Stimulated activated CD8-positive, alpha-beta memory T cell treated with anti-CD3 and anti-CD28 coated beads, Interleukin-4, amount 100 ng/mL, for 1 hour (primary cell): ENCODE measurements around the gene LRRIQ1.
"Not testable (repeated sequence)": the region's sequence is repeated elsewhere in the genome, so short reads cannot be mapped to it uniquely, and the experiment has no call there.

Experiments
- DNase-seq, 2 donors: peaks; one replicate each; pipeline ENCODE4 v3.0.0-alpha.2; 2020; ENCODE audit warnings: low read depth in 2 of 2, low spot score in 1 of 2

The LRRIQ1 gene, protein sequence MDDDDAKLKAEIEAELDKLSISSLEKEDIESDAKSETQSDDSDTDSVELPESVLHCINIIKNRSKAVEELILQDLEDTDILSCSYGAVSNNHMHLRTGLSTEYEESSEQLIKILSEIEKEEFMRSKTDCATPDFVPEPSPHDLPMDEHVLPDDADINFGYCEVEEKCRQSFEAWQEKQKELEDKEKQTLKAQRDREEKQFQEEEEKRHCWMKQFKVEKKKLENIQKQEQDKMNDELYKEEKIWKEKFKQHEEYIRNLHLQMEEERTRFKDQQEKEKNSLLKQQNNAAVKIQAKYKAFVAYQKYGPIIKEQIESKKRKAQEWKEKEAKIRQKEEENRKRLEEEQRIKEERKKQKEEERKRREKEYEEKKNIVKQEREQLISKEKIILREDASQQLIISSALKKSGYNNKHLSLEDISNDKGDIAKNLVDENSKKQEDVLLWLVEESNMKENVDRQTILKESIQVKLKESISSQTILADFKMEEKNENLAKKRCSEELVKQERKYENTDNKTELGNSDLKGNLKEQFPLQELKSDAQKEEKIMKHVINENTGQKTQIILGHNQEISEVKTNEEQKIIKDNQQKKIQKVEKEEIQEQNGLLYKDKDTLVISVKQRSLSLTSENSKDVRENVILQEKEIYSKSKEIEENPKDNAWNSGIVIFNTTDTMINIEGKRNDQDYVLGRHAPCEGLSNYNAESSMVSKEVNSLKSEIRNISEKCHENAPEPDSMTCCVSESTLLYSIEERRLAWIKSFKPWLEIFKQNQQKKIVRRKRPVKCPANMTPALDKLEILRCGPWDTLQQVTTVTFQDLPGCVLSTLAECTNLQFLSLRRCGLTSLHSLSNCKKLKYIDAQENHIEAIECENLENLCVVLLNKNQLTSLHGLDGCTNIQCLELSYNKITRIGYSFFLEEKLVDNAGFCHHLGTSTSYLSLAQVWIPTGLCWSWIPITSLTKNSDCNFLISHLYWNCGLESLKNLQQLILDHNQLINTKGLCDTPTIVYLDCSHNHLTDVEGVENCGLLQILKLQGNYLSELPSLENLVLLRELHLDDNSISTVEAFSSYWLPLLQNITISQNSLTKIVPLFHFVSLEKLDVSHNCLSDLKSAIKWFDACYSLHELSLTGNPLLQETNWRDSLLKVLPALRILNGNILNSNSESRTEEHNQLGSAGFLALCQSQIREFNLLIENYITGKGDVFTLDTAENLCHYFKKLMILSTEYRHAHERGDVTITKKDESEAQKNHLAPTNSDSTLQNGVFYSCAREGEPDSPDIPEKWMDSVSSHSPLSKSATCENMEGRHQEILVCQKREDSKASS (N-terminal part only)

GRCh38 chr12:85036234-85036707 lies at the start of gene LRRIQ1, which contains the start of gene TSPAN19:
TSS of gene LRRIQ1 (plus strand) at chr12:85036351. CDS start at chr12:85038177, 1,826 bp downstream.
TSS of gene TSPAN19 (minus strand) at chr12:85036277. CDS start at chr12:85029946, 6,331 bp downstream.
- DNase-seq, result no peak

DNA sequence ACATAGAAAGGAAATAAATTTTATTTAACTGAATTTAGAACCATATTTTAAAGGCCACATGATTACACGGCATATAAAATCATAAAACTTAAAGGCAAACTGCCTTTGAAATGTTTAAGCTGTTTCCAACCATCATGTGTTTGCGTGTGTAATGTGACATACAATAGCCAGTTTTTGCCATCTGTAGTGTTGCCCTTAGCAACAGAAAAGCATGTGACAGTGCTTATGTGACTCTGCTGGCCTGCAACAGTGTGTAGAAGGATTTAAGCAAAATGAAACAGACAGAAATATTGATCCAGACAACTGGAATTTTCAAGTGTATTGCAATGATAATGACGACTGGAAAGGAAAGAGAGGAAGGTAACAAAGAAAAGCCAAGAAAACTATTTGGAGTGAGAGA lies 49.6 kb upstream of the LRRIQ1 start:
- DNase-seq, result no peak

DNA sequence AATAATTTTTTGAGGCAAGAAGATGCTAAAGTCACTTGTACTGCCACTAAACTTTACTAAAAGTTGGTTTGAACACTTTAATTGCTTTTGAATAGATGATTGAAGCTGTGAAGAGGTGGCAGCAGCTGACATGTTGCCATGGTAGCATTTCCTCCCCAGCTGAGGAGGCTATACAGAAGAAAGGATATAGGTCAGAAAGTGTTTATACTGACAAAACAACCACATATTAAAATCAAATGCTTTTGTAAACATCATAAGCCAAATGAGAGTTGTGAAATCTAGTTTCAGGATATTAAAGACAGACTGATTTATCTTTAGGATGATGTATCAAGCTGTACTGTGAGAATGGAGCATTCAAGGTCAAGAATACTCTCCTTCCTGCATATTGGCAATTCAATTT lies 41.7 kb upstream of the LRRIQ1 start:
- no peak for DNase-seq

GRCh38 chr12:84995641-84996040 lies 40.5 kb upstream of the LRRIQ1 start:
- no peak for DNase-seq

GRCh38 chr12:84996759-84997158 lies 39.4 kb upstream of the LRRIQ1 start:
- DNase-seq, result no peak

- no peak for DNase-seq
Measured at GRCh38 chr12:84998341-84998740, 37.8 kb upstream of the LRRIQ1 start.

DNA sequence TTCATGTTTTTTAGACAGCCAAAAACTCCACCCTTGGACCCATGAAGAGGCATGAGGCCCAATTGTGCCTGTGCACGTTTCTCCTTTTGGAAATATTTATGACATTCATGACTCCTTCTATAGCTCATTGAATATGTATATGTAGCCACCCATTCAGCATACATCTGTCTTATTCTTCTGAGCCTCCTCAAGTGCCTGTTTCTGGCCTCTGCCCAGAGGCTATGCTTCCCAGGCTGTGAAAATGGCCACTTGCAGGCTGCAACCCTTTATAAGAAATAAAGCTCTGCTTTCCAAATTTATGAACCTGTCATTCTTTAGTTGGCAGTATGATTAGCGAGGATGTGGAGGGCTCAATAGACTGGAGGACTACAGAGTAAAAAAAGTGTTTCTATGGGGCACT lies 35.4 kb upstream of the LRRIQ1 start:
- DNase-seq, result no peak

DNA sequence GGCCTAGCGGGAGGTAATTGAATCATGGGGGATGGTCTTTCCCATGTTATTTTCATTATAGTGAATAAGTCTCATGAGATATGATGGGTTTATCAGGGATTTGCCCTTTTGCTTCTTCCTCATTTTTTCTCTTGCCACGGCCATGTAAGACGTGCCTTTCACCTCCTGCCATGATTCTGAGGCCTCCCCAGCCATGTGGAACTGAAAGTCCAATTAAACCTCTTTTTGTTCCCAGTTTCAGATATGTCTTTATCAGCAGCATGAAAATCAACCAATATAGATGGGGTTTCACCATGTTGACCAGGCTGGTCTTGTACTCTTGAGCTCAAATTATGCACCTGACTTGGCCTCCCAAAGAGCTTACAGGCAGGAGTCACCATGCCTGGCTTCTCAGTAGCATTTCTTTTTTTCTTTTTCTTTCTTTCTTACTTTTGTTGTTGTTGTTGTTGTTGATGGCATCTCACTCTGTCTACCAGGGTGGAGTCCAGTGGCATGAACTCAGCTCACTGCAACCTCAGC lies 33.3 kb upstream of the LRRIQ1 start:
- DNase-seq, result no peak

DNA sequence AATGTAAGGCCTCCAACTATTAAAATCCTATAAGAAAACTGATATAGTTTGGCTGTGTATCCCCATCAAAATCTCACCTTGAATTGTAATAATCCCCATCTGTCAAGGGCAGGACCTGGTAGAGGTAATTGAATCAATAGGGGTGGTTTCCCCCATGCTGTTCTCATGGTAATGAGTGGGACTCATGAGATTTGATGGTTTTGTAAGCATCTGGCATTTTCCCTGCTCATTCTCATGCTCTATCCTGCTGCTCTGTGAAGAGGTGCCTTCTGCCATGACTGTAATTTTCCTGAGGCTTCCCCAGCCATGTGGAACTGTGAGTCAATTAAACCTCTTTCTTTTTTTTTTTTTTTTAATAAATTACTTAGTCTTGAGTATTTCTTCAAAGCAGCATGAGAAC lies 31.9 kb upstream of the LRRIQ1 start:
- DNase-seq, result no peak

DNA sequence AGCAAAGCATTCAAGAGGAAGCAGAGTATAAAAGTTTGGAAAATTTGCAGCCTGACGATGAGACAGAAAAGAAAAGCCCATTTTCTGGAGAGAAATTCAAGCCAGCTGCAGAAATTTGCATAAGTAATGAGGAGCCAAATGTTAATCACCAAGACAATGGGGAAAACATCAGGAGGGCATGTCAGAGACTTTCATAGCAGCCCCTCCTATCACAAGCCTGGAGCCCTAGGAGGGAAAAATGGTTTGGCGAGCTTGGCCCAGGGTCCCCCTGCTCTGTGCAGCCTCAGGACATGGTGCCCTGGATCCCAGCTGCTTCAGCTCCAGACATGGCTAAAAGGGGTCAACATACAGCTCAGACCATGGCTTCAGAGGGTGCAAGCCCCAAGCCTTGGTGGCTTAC lies 31.1 kb upstream of the LRRIQ1 start:
- DNase-seq, result not testable (repeated sequence)

GRCh38 chr12:85005615-85006014 lies 30.5 kb upstream of the LRRIQ1 start:
- DNase-seq, result no peak

GRCh38 chr12:85006206-85006605 lies 29.9 kb upstream of the LRRIQ1 start:
- DNase-seq, result no peak

- no peak for DNase-seq
Measured at GRCh38 chr12:85007836-85008235, 28.3 kb upstream of the LRRIQ1 start.

DNA sequence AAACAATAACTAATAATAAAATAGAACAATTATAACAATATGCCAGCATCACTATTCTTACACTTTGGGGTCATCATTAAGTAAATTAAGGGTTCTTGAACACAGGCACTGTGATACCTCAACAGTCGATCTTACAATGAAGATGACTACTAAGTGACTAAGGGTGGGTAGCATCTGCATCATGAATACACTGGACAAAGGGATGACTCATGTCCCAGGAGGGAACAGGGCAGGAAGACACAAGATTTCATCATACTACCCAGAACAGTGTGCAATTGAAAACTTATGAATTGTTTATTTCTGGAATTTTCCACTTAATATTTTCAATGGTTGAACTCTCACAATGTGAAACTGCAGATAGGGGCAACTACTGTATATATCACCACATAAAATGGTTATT lies 19.7 kb upstream of the LRRIQ1 start:
- no peak for DNase-seq

GRCh38 chr12:85017133-85017532 lies 19.0 kb upstream of the LRRIQ1 start:
- DNase-seq, result no peak

- no peak for DNase-seq
Measured at GRCh38 chr12:85017618-85018017, 18.5 kb upstream of the LRRIQ1 start.

DNA sequence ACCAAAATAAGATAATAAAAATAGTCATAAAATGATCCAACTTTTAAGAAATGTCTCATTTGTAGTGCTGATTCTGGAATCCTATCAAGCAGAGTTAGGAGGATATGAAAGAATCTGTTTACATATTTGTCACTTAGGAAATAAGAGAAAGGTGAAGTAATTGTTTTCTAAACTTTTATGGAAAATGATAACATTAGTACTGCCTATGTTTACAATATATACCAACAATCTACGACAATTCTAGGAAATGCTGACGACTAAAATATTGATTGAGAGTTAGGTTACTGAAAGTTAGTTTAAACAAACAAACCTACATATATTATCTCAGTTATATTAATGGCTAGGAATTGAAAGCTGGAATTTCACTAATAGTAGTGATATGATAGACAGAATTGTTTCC lies 18.1 kb upstream of the LRRIQ1 start:
- DNase-seq, result no peak

DNA sequence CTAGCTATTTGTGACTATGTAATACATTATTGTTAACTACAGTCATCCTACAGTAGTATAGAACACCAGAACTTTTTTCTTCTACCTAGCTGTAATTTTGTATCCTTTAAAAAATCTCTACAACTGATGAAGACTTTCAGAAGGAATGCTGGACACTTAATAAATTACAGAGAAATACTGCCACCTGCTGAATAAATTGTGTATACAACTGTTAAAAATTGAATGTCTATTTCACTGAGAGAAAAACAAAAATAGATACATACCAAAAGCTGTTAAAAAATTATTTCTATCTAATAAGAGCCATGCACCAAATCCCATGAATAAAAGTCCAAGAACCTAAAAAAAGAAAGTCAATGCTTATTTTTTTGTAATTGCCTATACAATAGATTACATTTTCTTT lies 6.7 kb upstream of the LRRIQ1 start:
- no peak for DNase-seq

DNA sequence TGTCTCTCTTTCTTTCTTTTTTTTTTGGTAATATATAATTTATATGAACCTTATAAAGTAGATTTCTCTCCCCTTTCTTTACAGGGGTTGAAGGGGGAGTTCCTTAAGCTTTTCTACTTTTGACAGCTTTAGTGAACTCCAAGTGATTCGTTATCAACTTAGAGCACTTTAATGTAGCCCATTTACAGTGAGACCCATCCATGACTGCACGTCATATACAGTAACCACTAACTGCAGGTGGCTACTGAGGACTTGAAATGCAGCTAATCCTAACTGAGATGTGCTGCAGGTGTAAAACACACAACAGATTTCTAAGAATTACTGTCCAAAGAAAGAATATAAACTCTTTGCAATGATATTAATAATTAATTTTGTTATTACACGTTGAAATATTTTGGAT lies 582 bp downstream of the LRRIQ1 start:
- no peak for DNase-seq

- no peak for DNase-seq
Measured at GRCh38 chr12:85041395-85041794, 5.2 kb downstream of the LRRIQ1 start.

DNA sequence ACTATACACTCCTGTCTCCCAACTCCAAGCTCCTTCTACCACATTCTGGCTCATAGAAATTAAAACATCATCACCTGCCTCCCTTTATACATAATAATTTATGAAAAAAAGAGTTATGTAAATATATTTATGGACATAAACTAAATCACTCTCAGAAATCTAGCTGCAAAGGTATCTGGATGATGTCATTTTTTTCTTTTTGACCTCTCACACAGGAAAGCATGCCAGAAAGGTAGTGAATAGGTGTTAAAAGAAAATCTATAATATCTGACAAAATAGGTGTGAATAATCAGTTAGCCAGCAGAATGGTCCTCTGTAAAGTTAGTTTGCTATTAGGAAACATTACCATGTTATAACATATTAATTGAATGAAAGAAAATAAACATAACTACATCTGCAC lies 7.7 kb downstream of the LRRIQ1 start:
- no peak for DNase-seq
